ENCODE results near the gene AAK1. TPM values are rescaled to one million over a fixed set of nuclear protein-coding genes. Genes with fewer than 3 reads are reported as not detected.
"Not testable (repeated sequence)": the region's sequence is repeated elsewhere in the genome, so short reads cannot be mapped to it uniquely, and the experiment has no call there.

AAK1 gene
- total RNA-seq, 1 donor from 2014 or later: 68.2 TPM

- no peak for TF ChIP-seq CTCF (IDR thresholded peaks at IDR 0.05; ENCODE audit: partially characterized antibody, unreplicated experiment)
Measured at GRCh38 chr2:69454976-69455375, 188.6 kb downstream of the AAK1 start.

GRCh38 chr2:69453475-69454129, 189.9 kb downstream of the AAK1 start:
- Mint-ChIP-seq H3K9me3 (ENCODE audit: unreplicated experiment) (peaks cover 6% of the 10 kb centered on the region), H3K4me3 (ENCODE audit: unreplicated experiment) (no peak overlapping the region), H3K27me3 (ENCODE audit: unreplicated experiment) (peaks cover 1% of the 10 kb centered on the region), H3K27ac (ENCODE audit: unreplicated experiment) (no peak overlapping the region), H3K4me1 (ENCODE audit: low read depth, unreplicated experiment) (peaks cover 3% of the 10 kb centered on the region), H3K36me3 (ENCODE audit: unreplicated experiment) (peaks cover 6% of the 10 kb centered on the region)
- DNase-seq: no peak
- TF ChIP-seq CTCF (IDR thresholded peaks at IDR 0.05; ENCODE audit: partially characterized antibody, unreplicated experiment): no peak

More at GRCh38 chr2:69454976-69455375, 188.6 kb downstream of the AAK1 start:
- Mint-ChIP-seq H3K4me3 (ENCODE audit: unreplicated experiment) (no peak overlapping the region), H3K9me3 (ENCODE audit: unreplicated experiment) (peaks cover 6% of the 10 kb centered on the region), H3K4me1 (ENCODE audit: low read depth, unreplicated experiment) (peaks cover 3% of the 10 kb centered on the region), H3K27ac (ENCODE audit: unreplicated experiment) (no peak overlapping the region), H3K27me3 (ENCODE audit: unreplicated experiment) (no peaks in the 10 kb centered on the region), H3K36me3 (ENCODE audit: unreplicated experiment) (peaks cover 5% of the 10 kb centered on the region)
- DNase-seq: no peak

- Mint-ChIP-seq H3K4me3 (ENCODE audit: unreplicated experiment) (no peak overlapping the region), H3K36me3 (ENCODE audit: unreplicated experiment) (peaks cover 10% of the 10 kb centered on the region), H3K27me3 (ENCODE audit: unreplicated experiment) (peaks cover 4% of the 10 kb centered on the region), H3K9me3 (ENCODE audit: unreplicated experiment) (peaks cover 6% of the 10 kb centered on the region), H3K27ac (ENCODE audit: unreplicated experiment) (no peak overlapping the region), H3K4me1 (ENCODE audit: low read depth, unreplicated experiment) (peaks cover 3% of the 10 kb centered on the region)
- TF ChIP-seq CTCF (IDR thresholded peaks at IDR 0.05; ENCODE audit: partially characterized antibody, unreplicated experiment): no peak
- DNase-seq: no peak
Measured at GRCh38 chr2:69452687-69453086, 190.9 kb downstream of the AAK1 start.

DNA sequence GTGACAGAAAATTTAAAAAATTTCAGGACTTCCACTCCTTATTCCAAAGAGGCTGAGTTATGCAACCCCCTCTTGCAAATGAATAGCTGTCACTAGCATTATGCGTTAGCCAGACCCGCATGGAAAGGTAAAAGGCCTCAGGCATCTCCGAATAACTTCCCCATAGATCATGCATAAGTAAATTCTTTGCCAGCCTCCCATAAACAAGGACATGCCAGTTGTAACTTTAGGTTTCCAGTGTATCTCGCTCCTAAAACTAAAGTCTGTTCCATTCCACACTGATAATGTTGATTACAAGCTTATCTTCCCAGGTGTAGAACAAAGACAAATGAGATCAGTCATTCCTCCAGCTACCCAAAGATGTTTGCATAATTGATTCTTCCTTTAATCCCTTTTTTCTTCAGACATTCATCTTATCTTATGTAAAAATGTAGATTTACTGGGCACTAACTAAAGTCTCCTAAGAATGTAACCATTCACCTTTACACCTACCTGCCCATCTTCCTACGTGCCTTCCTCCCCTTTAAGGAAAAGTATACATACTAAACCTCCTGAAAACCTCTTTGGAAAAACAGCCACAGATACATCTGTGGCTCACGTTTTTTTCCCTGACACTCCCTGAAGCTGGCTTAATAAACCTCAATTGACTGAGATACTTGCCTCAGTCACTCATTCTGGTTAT, 192.7 kb downstream of the AAK1 start:
- Mint-ChIP-seq H3K4me3 (ENCODE audit: unreplicated experiment) (no peak overlapping the region), H3K4me1 (ENCODE audit: low read depth, unreplicated experiment) (peaks cover 3% of the 10 kb centered on the region), H3K36me3 (ENCODE audit: unreplicated experiment) (peaks cover 10% of the 10 kb centered on the region), H3K9me3 (ENCODE audit: unreplicated experiment) (peaks cover 4% of the 10 kb centered on the region), H3K27ac (ENCODE audit: unreplicated experiment) (no peak overlapping the region), H3K27me3 (ENCODE audit: unreplicated experiment) (peaks cover 4% of the 10 kb centered on the region)
- DNase-seq: no peak
- no peak for TF ChIP-seq CTCF (IDR thresholded peaks at IDR 0.05; ENCODE audit: partially characterized antibody, unreplicated experiment)

GRCh38 chr2:69449906-69450305, 193.6 kb downstream of the AAK1 start:
- Mint-ChIP-seq H3K27ac (ENCODE audit: unreplicated experiment) (no peak overlapping the region), H3K4me3 (ENCODE audit: unreplicated experiment) (no peak overlapping the region), H3K36me3 (ENCODE audit: unreplicated experiment) (peaks cover 10% of the 10 kb centered on the region), H3K27me3 (ENCODE audit: unreplicated experiment) (peaks cover 4% of the 10 kb centered on the region), H3K9me3 (ENCODE audit: unreplicated experiment) (peaks cover 2% of the 10 kb centered on the region), H3K4me1 (ENCODE audit: low read depth, unreplicated experiment) (peaks cover 3% of the 10 kb centered on the region)
- TF ChIP-seq CTCF (IDR thresholded peaks at IDR 0.05; ENCODE audit: partially characterized antibody, unreplicated experiment): no peak
- DNase-seq: no peak

- H3K36me3 Mint-ChIP-seq (ENCODE audit: unreplicated experiment); H3K4me1 Mint-ChIP-seq (ENCODE audit: low read depth, unreplicated experiment); H3K27me3 Mint-ChIP-seq (ENCODE audit: unreplicated experiment); H3K4me3 Mint-ChIP-seq (ENCODE audit: unreplicated experiment); DNase-seq; H3K27ac Mint-ChIP-seq (ENCODE audit: unreplicated experiment); H3K9me3 Mint-ChIP-seq (ENCODE audit: unreplicated experiment): not testable (repeated sequence)
Measured at GRCh38 chr2:69443673-69444072, 199.9 kb downstream of the AAK1 start.

DNA sequence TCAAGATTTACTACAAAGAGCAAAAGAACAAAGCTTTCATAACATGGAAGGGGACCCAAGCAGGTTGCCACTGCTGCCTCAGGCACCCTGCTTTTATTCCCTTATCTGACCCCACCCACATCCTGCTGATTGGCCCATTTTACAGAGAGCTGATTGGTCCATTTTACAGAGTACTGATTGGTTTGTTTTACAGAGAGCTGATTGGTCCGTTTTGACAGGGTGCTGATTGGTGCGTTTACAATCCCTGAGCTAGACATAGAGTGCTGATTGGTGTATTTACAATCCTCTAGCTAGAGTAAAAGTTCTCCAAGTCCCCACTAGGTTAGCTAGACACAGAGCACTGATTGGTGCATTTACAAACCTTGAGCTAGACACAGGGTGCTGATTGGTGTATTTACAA, 204.0 kb downstream of the AAK1 start:
- peaks cover 11% of the 10 kb centered on the region for H3K27me3 Mint-ChIP-seq (ENCODE audit: unreplicated experiment)
- DNase-seq; H3K4me3 Mint-ChIP-seq (ENCODE audit: unreplicated experiment); H3K27ac Mint-ChIP-seq (ENCODE audit: unreplicated experiment); H3K36me3 Mint-ChIP-seq (ENCODE audit: unreplicated experiment); H3K9me3 Mint-ChIP-seq (ENCODE audit: unreplicated experiment); H3K4me1 Mint-ChIP-seq (ENCODE audit: low read depth, unreplicated experiment): not testable (repeated sequence)
